OCI-LY7 (cell line): ENCODE measurements around the gene ZBP1. TPM values are rescaled to one million over a fixed set of nuclear protein-coding genes. Genes with fewer than 3 reads are reported as not detected.

ENCODE experiments used
- BruUV-seq: library from RNA; stranded (reverse); fragments of 400-500 nt; replicated peaks from 2 replicates; lab custom pipeline; 2021; lab: Mats Ljungman, UMichigan
- CTCF ChIA-PET: fragments of 300-600 bp; sonication (Branson Sonifier 250); formaldehyde crosslinking; loops from one replicate; lab custom pipeline; 2022; ENCODE audit warnings: antibody characterized with exemption; ENCODE audit not compliant: unreplicated experiment; lab: Charles Lee
- POLR2A ChIA-PET: fragments of 300-600 bp; sonication (Branson Sonifier 250); formaldehyde crosslinking; loops from one replicate; lab custom pipeline; 2022; ENCODE audit warnings: antibody characterized with exemption; lab: Charles Lee
- DNase-seq: peaks from one replicate; pipeline ENCODE4 v3.0.0-alpha.2; 2015; ENCODE audit warnings: low spot score
- H2AFZ ChIP-seq: fragments of 200-600 bp; sonication (generic), shearing (Covaris generic); 2 replicates; pipeline ENCODE4 v1.6.1; 2014; ENCODE audit warnings: mild to moderate bottlenecking, antibody characterized with exemption, low read length, moderate library complexity
- H3K27ac ChIP-seq: fragments of 200-600 bp; sonication (generic); 2 replicates; pipeline ENCODE4 v1.5.1; 2014; ENCODE audit warnings: mixed run types, low read depth, mild to moderate bottlenecking, moderate library complexity, low read length, inconsistent platforms; ENCODE audit not compliant: poor library complexity, severe bottlenecking
- H3K36me3 ChIP-seq: fragments of 200-600 bp; sonication (generic); 2 replicates; pipeline ENCODE4 v1.6.1; 2014; ENCODE audit warnings: mild to moderate bottlenecking, antibody characterized with exemption, low read length, moderate library complexity, mixed read lengths; ENCODE audit not compliant: insufficient read depth
- H3K4me1 ChIP-seq: fragments of 200-600 bp; sonication (generic); 2 replicates; pipeline ENCODE4 v1.5.1; 2014; ENCODE audit warnings: mild to moderate bottlenecking, low read length; ENCODE audit not compliant: insufficient read depth, poor library complexity, severe bottlenecking
- H3K4me2 ChIP-seq: fragments of 200-600 bp; sonication (generic); 2 replicates; pipeline ENCODE4 v1.6.1; 2014; ENCODE audit warnings: mild to moderate bottlenecking, low read length
- H3K4me3 ChIP-seq: fragments of 200-600 bp; sonication (generic); 2 replicates; pipeline ENCODE4 v1.5.1; 2014; ENCODE audit warnings: mild to moderate bottlenecking, low read depth, low read length; ENCODE audit not compliant: poor library complexity, severe bottlenecking
- H3K79me2 ChIP-seq: fragments of 200-600 bp; sonication (generic); 2 replicates; pipeline ENCODE4 v1.6.1; 2016; ENCODE audit warnings: low read depth, mild to moderate bottlenecking, low read length, moderate library complexity, mixed read lengths; ENCODE audit not compliant: insufficient read depth
- H3K9me2 ChIP-seq: fragments of 200-600 bp; sonication (generic); 2 replicates; pipeline ENCODE4 v1.6.1; 2016; ENCODE audit warnings: mild to moderate bottlenecking, low read length, mixed read lengths; ENCODE audit not compliant: insufficient read depth
- H3K9me3 ChIP-seq: fragments of 200-600 bp; sonication (generic); 2 replicates; pipeline ENCODE4 v1.6.1; 2014; ENCODE audit warnings: mild to moderate bottlenecking, mixed run types, low read length, mixed read lengths
- H4K20me1 ChIP-seq: fragments of 200-600 bp; sonication (generic); 2 replicates; pipeline ENCODE4 v1.6.1; 2014; ENCODE audit warnings: mild to moderate bottlenecking, antibody characterized with exemption, low read length, moderate library complexity, mixed read lengths; ENCODE audit not compliant: insufficient read depth
- EZH2phosphoT487 ChIP-seq: fragments of 200-600 bp; sonication (generic); IDR thresholded peaks from 2 replicates; pipeline ENCODE4 v1.6.1; 2018; ENCODE audit warnings: low read depth, borderline replicate concordance, mild to moderate bottlenecking, mixed run types, antibody characterized with exemption, low read length, moderate library complexity, mixed read lengths
- intact Hi-C: fragments of 100-400 bp; cut with micrococcal nuclease; formaldehyde crosslinking; loops from one replicate; pipeline ENCODE4 v1.10.0; 2022; ENCODE audit not compliant: unreplicated experiment
- total RNA-seq, 2 experiments: library from RNA; depleted of rRNA in 1 of 2; stranded (reverse); fragments of >200 nt in 1 of 2; shearing (Covaris generic) in 1 of 2; gene quantifications; 2 replicates each; pipeline ENCODE4 v1.2.3, GENCODE V29; 2014 to 2022
- TF ChIP-seq, protein P1 (sequence below): fragments of 200-600 bp; sonication (generic); conservative IDR thresholded peaks from 2 replicates; pipeline ENCODE4 v1.5.1; 2014; ENCODE audit warnings: mild to moderate bottlenecking, antibody characterized with exemption, low read length, moderate library complexity, mixed read lengths

Gene ZBP1
- total RNA-seq, 2 experiments from 2014 or later, result 1.5 to 3.7 TPM

DNA sequence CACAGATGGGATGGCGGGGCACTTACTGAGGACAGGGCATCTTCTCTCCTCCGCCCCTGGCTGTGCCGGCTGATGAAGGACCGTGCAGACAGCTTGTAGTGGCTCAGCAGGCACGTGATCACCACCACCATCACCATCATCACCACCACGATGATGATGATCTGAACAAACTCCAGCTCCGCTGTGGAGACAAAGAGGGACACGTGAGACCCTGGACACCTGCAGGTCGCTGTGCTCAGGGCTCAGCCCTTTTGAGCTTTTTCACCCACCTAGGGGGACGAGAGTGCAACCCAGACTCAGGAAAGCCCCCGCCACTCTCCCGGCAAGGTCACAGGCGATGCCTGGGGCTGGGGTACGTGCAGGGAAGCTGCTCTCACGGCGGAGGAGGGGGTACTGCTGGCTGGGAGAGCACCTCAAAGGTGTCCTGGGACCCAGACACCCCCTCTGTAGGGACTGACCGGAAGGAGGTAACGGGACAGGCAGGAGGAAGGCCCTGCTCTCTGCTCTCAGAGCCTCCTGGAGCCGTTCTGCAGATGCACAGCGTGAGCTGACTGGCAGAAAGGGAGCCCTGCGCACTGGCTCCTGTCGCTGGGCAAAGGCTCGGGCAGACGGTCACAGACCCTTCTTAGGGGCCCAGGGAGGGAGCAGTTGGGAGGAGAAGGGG, 39.4 kb upstream of the ZBP1 start:
- no peaks in the 10 kb centered on the region for H3K9me3 ChIP-seq
- H3K4me2 ChIP-seq, result no peak overlapping the region
- no peaks in the 10 kb centered on the region for H3K79me2 ChIP-seq
- TF ChIP-seq EZH2phosphoT487, result no peak
- TF ChIP-seq, protein P1, sequence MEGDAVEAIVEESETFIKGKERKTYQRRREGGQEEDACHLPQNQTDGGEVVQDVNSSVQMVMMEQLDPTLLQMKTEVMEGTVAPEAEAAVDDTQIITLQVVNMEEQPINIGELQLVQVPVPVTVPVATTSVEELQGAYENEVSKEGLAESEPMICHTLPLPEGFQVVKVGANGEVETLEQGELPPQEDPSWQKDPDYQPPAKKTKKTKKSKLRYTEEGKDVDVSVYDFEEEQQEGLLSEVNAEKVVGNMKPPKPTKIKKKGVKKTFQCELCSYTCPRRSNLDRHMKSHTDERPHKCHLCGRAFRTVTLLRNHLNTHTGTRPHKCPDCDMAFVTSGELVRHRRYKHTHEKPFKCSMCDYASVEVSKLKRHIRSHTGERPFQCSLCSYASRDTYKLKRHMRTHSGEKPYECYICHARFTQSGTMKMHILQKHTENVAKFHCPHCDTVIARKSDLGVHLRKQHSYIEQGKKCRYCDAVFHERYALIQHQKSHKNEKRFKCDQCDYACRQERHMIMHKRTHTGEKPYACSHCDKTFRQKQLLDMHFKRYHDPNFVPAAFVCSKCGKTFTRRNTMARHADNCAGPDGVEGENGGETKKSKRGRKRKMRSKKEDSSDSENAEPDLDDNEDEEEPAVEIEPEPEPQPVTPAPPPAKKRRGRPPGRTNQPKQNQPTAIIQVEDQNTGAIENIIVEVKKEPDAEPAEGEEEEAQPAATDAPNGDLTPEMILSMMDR, result no peak
- peaks cover 11% of the 10 kb centered on the region for H3K4me1 ChIP-seq
- ChIA-PET CTCF (no interaction called here), POLR2A (no interaction called here)
- no peak overlapping the region for H3K27ac ChIP-seq
- no TSS peak for BruUV-seq
- intact Hi-C loops, result no loop called here
- no peak overlapping the region for H2AFZ ChIP-seq
- H3K36me3 ChIP-seq, result no peaks in the 10 kb centered on the region
- H3K4me3 ChIP-seq, result no peak overlapping the region
- no peak for DNase-seq
- no peaks in the 10 kb centered on the region for H4K20me1 ChIP-seq
- H3K9me2 ChIP-seq, result no peaks in the 10 kb centered on the region

- peaks cover 14% of the 10 kb centered on the region for H3K4me1 ChIP-seq
- no peaks in the 10 kb centered on the region for H3K79me2 ChIP-seq
- intact Hi-C loops, result no loop called here
- no peak overlapping the region for H2AFZ ChIP-seq
- no peaks in the 10 kb centered on the region for H3K36me3 ChIP-seq
- H3K4me3 ChIP-seq, result no peak overlapping the region
- H3K9me2 ChIP-seq, result no peaks in the 10 kb centered on the region
- ChIA-PET POLR2A (no interaction called here), CTCF (no interaction called here)
- no TSS peak for BruUV-seq
- no peak overlapping the region for H3K4me2 ChIP-seq
- H3K27ac ChIP-seq, result no peak overlapping the region
- H4K20me1 ChIP-seq, result no peaks in the 10 kb centered on the region
- no peak for TF ChIP-seq EZH2phosphoT487
- TF ChIP-seq, protein P1, result no peak
- H3K9me3 ChIP-seq, result no peaks in the 10 kb centered on the region
- DNase-seq, result no peak
Measured at GRCh38 chr20:57658833-57659516, 38.7 kb upstream of the ZBP1 start.

GRCh38 chr20:57658447-57658832, 38.2 kb upstream of the ZBP1 start:
- ChIA-PET POLR2A (no interaction called here), CTCF (no interaction called here)
- no peak overlapping the region for H3K27ac ChIP-seq
- no peak overlapping the region for H2AFZ ChIP-seq
- no peaks in the 10 kb centered on the region for H4K20me1 ChIP-seq
- H3K9me2 ChIP-seq, result no peaks in the 10 kb centered on the region
- DNase-seq, result no peak
- no peaks in the 10 kb centered on the region for H3K9me3 ChIP-seq
- BruUV-seq, result no TSS peak
- intact Hi-C loops, result no loop called here
- no peak overlapping the region for H3K4me3 ChIP-seq
- H3K36me3 ChIP-seq, result no peaks in the 10 kb centered on the region
- H3K4me1 ChIP-seq, result peaks cover 14% of the 10 kb centered on the region
- H3K4me2 ChIP-seq, result no peak overlapping the region
- H3K79me2 ChIP-seq, result no peaks in the 10 kb centered on the region
- TF ChIP-seq, protein P1, result no peak
- no peak for TF ChIP-seq EZH2phosphoT487
